Measurements from ENCODE around the gene VPS13A. TPM values are rescaled to one million over a fixed set of nuclear protein-coding genes. Genes with fewer than 3 reads are reported as not detected.

VPS13A gene
- total RNA-seq (10 to 100 TPM; 33.3 to 45.1 TPM), polyA plus RNA-seq (10 to 100 TPM in 1 of 2 donors, 1 to 10 TPM in 1; 2.4 to 12.0 TPM)

DNA sequence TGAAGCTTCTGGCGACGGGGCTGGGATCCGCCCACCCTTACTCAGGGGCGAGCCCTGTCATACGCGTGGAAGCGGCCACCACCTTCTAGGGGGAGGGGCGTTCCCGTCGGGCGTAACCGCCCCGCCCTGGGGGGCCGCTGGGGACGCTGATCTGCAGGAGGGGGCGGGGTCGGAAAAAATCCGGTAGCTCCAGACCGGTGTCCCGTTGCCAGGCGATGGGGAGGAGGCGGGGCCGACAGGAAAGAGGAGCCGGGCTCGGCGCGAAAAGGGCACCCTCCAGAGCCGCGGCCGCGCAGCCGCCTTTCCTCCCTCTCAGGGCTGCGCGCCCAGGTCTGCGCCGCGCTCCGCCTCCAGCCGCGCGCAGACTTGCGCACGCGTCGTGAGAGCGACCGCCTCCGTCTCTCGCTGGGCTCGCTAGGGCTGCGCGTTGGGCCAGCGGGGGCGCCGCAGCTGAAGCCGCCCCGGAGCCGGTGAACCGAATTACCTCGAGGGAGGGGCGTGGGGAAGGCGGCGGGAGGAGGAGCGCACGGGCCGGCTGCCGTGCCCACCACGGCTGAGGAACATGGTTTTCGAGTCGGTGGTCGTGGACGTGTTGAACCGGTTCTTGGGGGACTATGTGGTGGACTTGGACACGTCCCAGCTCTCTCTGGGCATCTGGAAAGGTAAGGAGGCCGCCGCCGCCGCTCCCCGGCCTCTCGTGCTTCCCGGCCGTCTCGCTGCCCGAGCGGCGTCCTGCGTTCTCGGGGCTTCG, at the start of gene VPS13A:
VPS13A (plus strand) TSS at position 392 of the 751 bp plus-strand sequence; CDS start at position 563, 171 bp downstream.
- Histone ChIP-seq H3K27me3 (ENCODE audit: control insufficient read depth in 4 of 4, insufficient read depth in 4 of 4, low read length in 3 of 4) (no peaks in the 10 kb centered on the region), H3K36me3 (ENCODE audit: control insufficient read depth in 4 of 4, insufficient read depth in 3 of 4, low read depth in 1 of 4, low read length in 3 of 4) (no peaks in the 10 kb centered on the region), H3K4me3 (ENCODE audit: low read depth in 1 of 3, low read length in 3 of 3) (peak within 1 kb of the TSS; percentile 72 to 90 (median 87)), H3K4me1 (ENCODE audit: control insufficient read depth in 4 of 4, insufficient read depth in 4 of 4, low read length in 3 of 4) (peaks cover 0 to 17% (median 8%) of the 10 kb centered on the region in 4 donors), H3K9ac (ENCODE audit: low read depth in 1 of 2, low read length in 2 of 2) (peak within 1 kb of the TSS; percentile 81 to 99), H3K27ac (ENCODE audit: low read depth in 1 of 2, low read length in 2 of 2) (peak within 1 kb of the TSS; percentile 90 to 94), H3K9me3 (ENCODE audit: control insufficient read depth in 4 of 4, low read length in 3 of 4) (no peaks in the 10 kb centered on the region)
- DNase-seq (ENCODE audit: low spot score), result peak; percentile 98
- TF ChIP-seq RXRA (IDR thresholded peaks at IDR 0.05) (peak in 1 of 2 donors; percentile 4), RAD21 (IDR thresholded peaks at IDR 0.05) (no peak), JUND (IDR thresholded peaks at IDR 0.05) (no peak), YY1 (IDR thresholded peaks at IDR 0.05) (peak; percentile 50), FOXA1 (IDR thresholded peaks at IDR 0.05) (no peak), EGR1 (IDR thresholded peaks at IDR 0.05; ENCODE audit: low read depth in 2 of 2) (no peak), SP1 (IDR thresholded peaks at IDR 0.05) (peak; percentile 18), TAF1 (conservative IDR thresholded peaks at IDR 0.05) (no peak)
- TF ChIP-seq, protein P1, sequence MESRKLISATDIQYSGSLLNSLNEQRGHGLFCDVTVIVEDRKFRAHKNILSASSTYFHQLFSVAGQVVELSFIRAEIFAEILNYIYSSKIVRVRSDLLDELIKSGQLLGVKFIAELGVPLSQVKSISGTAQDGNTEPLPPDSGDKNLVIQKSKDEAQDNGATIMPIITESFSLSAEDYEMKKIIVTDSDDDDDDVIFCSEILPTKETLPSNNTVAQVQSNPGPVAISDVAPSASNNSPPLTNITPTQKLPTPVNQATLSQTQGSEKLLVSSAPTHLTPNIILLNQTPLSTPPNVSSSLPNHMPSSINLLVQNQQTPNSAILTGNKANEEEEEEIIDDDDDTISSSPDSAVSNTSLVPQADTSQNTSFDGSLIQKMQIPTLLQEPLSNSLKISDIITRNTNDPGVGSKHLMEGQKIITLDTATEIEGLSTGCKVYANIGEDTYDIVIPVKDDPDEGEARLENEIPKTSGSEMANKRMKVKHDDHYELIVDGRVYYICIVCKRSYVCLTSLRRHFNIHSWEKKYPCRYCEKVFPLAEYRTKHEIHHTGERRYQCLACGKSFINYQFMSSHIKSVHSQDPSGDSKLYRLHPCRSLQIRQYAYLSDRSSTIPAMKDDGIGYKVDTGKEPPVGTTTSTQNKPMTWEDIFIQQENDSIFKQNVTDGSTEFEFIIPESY (IDR thresholded peaks at IDR 0.05), result no peak
- TF ChIP-seq, protein P2, sequence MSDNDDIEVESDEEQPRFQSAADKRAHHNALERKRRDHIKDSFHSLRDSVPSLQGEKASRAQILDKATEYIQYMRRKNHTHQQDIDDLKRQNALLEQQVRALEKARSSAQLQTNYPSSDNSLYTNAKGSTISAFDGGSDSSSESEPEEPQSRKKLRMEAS (IDR thresholded peaks at IDR 0.05), result no peak
- TF ChIP-seq, protein P3, sequence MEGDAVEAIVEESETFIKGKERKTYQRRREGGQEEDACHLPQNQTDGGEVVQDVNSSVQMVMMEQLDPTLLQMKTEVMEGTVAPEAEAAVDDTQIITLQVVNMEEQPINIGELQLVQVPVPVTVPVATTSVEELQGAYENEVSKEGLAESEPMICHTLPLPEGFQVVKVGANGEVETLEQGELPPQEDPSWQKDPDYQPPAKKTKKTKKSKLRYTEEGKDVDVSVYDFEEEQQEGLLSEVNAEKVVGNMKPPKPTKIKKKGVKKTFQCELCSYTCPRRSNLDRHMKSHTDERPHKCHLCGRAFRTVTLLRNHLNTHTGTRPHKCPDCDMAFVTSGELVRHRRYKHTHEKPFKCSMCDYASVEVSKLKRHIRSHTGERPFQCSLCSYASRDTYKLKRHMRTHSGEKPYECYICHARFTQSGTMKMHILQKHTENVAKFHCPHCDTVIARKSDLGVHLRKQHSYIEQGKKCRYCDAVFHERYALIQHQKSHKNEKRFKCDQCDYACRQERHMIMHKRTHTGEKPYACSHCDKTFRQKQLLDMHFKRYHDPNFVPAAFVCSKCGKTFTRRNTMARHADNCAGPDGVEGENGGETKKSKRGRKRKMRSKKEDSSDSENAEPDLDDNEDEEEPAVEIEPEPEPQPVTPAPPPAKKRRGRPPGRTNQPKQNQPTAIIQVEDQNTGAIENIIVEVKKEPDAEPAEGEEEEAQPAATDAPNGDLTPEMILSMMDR (IDR thresholded peaks at IDR 0.05; ENCODE audit: low read depth, low read length, missing input control), result no peak
- under 1% methylated on average over 89 of the region's 89 CpGs for WGBS

DNA sequence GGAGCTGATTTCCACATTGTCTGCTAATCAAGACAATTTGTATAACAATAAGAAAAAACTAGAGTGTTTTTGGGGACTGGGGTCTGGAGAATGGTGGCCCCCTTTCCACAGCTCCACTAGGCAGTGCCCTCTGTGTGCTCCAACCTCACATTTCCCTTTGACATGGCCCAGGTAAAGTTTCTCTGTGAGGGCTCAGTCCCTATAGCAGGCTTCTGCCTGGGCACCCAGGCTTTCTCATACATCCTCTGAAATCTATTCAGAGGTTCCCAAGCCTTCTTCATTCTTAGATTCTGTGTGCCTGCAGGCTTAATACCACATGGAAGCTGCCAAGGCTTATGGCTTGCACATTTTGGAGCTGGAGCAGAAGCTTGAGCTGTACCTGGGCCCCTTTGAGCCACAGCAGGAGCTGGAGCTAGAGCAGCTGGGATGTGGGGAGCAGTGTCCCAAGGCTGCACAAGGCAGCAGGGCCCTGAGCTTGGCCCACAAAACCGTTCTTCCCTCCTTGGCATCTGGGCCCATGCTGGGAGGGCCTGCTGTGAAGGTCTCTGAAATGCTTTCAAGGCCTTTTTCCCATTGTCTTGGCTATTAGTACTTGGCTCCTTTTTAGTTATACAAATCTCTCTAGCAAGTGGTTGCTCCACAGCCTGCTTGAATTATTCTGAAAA, 49.1 kb upstream of the VPS13A start:
- 54% methylated on average over 1 of the region's 1 CpG for WGBS

More for the DNA sequence above, 49.1 kb upstream of the VPS13A start:
- TF ChIP-seq, protein P4, sequence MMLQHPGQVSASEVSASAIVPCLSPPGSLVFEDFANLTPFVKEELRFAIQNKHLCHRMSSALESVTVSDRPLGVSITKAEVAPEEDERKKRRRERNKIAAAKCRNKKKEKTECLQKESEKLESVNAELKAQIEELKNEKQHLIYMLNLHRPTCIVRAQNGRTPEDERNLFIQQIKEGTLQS (IDR thresholded peaks at IDR 0.05), result no peak
- TF ChIP-seq EGR1 (IDR thresholded peaks at IDR 0.05; ENCODE audit: low read depth in 2 of 2) (no peak), HNF4A (conservative IDR thresholded peaks at IDR 0.05) (no peak), GABPA (IDR thresholded peaks at IDR 0.05 in 1 of 2, conservative IDR thresholded peaks at IDR 0.05 in 1 of 2) (no peak), FOXA2 (IDR thresholded peaks at IDR 0.05) (no peak), TAF1 (conservative IDR thresholded peaks at IDR 0.05) (no peak), HNF4G (IDR thresholded peaks at IDR 0.05) (no peak), SP1 (IDR thresholded peaks at IDR 0.05) (no peak), FOXA1 (IDR thresholded peaks at IDR 0.05) (no peak)
- TF ChIP-seq, protein P1 (IDR thresholded peaks at IDR 0.05), result no peak
- TF ChIP-seq, protein P3 (IDR thresholded peaks at IDR 0.05; ENCODE audit: low read depth, low read length, missing input control), result no peak
- DNase-seq (ENCODE audit: low spot score), result no peak
- no peak overlapping the region for H3K4me3 ChIP-seq (ENCODE audit: low read depth in 1 of 3, low read length in 3 of 3)
- peaks cover 0 to 9% (median 0%) of the 10 kb centered on the region in 4 donors for H3K9me3 ChIP-seq (ENCODE audit: control insufficient read depth in 4 of 4, low read length in 3 of 4)
- H3K36me3 ChIP-seq (ENCODE audit: control insufficient read depth in 4 of 4, insufficient read depth in 3 of 4, low read depth in 1 of 4, low read length in 3 of 4), result no peaks in the 10 kb centered on the region
- H3K4me1 ChIP-seq (ENCODE audit: control insufficient read depth in 4 of 4, insufficient read depth in 4 of 4, low read length in 3 of 4), result no peaks in the 10 kb centered on the region
- H3K27me3 ChIP-seq (ENCODE audit: control insufficient read depth in 4 of 4, insufficient read depth in 4 of 4, low read length in 3 of 4), result no peaks in the 10 kb centered on the region
- H3K9ac ChIP-seq (ENCODE audit: low read depth in 1 of 2, low read length in 2 of 2), result no peak overlapping the region
- H3K27ac ChIP-seq (ENCODE audit: low read depth in 1 of 2, low read length in 2 of 2), result no peak overlapping the region

Measured in liver (tissue), 9 donors.